Measurements from ENCODE around the gene GTF3C5.
"Not testable (repeated sequence)": the region's sequence is repeated elsewhere in the genome, so short reads cannot be mapped to it uniquely, and the experiment has no call there.

Gene GTF3C5

GRCh38 chr9:133056533-133056932, 25.7 kb downstream of the GTF3C5 start:
- DNase-seq: no peak

DNA sequence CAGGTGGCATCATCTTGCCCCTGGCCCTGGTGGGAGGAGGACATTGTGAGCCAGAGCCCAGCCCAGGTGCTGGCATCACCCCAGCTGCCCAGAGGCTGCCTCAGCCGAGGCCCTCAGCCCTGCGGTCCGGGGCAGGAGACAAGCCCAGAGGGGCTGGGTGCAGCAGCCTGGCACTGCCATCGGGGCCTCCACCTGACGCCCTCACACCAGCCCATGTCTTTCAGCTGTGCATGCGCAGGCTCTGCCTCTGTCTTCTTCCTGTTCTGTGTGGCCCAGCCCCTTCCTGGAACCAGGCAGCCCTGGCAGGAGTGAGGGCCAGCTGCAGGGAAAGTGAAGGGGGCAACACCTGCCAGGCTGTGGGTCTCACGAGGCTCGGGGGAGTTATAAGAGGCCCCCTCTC, 26.2 kb downstream of the GTF3C5 start:
- DNase-seq: no peak

DNA sequence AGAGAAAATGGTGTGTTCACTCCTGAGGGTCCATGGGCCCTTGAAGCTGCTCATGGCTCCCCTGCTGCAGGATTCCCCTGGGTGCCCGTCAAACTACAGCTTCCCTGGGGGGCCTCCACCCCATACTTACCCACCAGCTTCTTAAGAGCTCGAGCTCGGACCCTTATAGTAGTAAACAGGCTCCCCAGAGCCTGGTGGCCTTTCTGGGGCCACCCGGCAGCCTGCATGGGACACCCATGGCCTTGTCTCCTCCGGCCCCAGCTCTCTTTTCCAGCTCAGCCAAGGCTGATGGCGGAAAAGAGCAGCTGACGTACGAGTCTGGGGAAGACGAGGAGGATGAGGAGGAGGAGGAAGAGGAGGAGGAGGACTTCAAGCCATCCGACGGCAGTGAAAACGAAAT, 26.8 kb downstream of the GTF3C5 start:
- no peak for DNase-seq

- no peak for DNase-seq
These were observed 27.3 kb downstream of the GTF3C5 start for GRCh38 chr9:133058071-133058470.

GRCh38 chr9:133058550-133059320, 27.9 kb downstream of the GTF3C5 start:
- no peak for DNase-seq

GRCh38 chr9:133059623-133060022, 28.8 kb downstream of the GTF3C5 start:
- no peak for DNase-seq

DNA sequence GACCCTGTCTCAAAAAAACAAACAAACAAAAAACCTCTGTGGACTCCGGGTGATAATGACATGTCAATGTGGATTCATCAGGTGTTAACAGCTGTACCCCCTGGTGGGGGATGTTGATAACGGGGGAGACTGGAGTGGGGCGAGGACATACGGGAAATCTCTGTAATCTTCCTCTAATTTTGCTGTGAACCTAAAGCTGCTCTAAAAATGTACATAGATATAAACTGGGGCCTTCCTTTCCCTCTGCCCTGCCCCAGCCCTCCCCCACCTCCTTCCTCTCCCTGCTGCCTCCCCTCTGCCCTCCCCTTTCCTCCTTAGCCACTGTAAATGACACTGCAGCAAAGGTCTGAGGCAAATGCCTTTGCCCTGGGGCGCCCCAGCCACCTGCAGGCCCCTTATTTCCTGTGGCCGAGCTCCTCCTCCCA, 29.6 kb downstream of the GTF3C5 start:
- DNase-seq: no peak

- not testable (repeated sequence) for DNase-seq
These were observed 30.4 kb downstream of the GTF3C5 start for GRCh38 chr9:133061019-133061763.

DNA sequence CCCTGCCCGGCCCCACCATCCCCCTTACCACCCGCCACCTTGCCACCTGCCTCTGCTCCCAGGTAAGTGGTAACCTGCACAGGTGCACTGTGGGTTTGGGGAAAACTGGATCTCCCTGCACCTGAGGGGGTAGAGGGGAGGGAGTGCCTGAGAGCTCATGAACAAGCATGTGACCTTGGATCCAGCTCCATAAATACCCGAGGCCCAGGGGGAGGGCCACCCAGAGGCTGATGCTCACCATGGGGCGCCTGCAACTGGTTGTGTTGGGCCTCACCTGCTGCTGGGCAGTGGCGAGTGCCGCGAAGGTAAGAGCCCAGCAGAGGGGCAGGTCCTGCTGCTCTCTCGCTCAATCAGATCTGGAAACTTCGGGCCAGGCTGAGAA, 31.0 kb downstream of the GTF3C5 start, which contains the start of gene CEL:
Gene CEL (plus strand): TSS at position 218 of the 382 bp plus-strand sequence. CDS start 22 bp downstream, at position 240.
- not testable (repeated sequence) for DNase-seq

GRCh38 chr9:133062569-133062968, 31.8 kb downstream of the GTF3C5 start:
- not testable (repeated sequence) for DNase-seq

DNA sequence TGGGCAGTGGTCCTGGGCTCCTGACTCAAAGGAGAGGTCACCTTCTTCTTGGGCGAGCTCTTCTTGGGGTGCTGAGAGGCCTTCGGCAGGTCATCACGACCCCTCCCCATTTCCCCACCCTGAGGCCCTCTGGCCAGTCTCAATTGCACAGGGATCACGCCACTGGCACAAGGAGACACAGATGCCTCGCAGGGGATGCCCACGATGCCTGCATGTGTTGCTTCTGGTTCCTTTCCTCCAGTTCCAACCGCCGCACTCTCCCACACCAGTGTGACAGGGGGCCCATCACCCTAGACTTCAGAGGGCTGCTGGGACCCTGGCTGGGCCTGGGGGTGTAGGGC, 32.3 kb downstream of the GTF3C5 start:
- DNase-seq: no peak

DNA sequence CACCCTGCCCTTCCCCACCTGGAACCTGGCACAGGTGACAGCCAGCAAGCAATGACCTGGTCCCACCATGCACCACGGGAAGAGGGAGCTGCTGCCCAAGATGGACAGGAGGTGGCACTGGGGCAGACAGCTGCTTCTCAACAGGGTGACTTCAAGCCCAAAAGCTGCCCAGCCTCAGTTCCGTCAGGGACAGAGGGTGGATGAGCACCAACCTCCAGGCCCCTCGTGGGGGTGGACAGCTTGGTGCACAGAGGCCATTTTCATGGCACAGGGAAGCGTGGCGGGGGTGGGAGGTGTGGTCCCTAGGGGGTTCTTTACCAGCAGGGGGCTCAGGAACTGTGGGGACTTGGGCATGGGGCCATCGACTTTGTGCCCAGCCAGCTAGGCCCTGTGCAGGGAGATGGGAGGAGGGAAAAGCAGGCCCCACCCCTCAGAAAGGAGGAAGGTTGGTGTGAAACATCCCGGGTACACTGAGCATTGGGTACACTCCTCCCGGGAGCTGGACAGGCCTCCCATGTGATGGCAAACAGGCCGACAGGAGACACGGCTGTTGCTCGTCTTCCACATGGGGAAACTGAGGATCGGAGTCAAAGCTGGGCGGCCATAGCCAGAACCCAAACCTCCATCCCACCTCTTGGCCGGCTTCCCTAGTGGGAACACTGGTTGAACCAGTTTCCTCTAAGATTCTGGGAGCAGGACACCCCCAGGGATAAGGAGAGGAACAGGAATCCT, 32.9 kb downstream of the GTF3C5 start:
- DNase-seq: no peak

GRCh38 chr9:133064241-133065069, 33.7 kb downstream of the GTF3C5 start:
- no peak for DNase-seq

DNA sequence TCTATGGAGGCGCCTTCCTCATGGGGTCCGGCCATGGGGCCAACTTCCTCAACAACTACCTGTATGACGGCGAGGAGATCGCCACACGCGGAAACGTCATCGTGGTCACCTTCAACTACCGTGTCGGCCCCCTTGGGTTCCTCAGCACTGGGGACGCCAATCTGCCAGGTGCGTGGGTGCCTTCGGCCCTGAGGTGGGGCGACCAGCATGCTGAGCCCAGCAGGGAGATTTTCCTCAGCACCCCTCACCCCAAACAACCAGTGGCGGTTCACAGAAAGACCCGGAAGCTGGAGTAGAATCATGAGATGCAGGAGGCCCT, 34.2 kb downstream of the GTF3C5 start:
- DNase-seq: no peak

DNA sequence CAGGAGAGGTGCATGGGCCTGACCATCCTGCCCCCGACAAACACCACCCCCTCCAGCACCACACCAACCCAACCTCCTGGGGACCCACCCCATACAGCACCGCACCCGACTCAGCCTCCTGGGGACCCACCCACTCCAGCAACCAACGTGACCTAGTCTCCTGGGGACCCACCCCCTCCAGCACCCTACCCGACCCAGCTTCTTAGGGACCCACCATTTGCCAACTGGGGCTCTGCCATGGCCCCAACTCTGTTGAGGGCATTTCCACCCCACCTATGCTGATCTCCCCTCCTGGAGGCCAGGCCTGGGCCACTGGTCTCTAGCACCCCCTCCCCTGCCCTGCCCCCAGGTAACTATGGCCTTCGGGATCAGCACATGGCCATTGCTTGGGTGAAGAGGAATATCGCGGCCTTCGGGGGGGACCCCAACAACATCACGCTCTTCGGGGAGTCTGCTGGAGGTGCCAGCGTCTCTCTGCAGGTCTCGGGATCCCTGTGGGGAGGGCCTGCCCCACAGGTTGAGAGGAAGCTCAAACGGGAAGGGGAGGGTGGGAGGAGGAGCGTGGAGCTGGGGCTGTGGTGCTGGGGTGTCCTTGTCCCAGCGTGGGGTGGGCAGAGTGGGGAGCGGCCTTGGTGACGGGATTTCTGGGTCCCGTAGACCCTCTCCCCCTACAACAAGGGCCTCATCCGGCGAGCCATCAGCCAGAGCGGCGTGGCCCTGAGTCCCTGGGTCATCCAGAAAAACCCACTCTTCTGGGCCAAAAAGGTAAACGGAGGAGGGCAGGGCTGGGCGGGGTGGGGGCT, 35.6 kb downstream of the GTF3C5 start:
- no peak for DNase-seq

GRCh38 chr9:133067006-133067405, 36.2 kb downstream of the GTF3C5 start:
- no peak for DNase-seq

GRCh38 chr9:133067813-133068212, 37.0 kb downstream of the GTF3C5 start:
- DNase-seq: no peak

- not testable (repeated sequence) for DNase-seq
These were observed 37.6 kb downstream of the GTF3C5 start for GRCh38 chr9:133068431-133068830.

- not testable (repeated sequence) for DNase-seq
These were observed 39.7 kb downstream of the GTF3C5 start for GRCh38 chr9:133070500-133070961.

DNA sequence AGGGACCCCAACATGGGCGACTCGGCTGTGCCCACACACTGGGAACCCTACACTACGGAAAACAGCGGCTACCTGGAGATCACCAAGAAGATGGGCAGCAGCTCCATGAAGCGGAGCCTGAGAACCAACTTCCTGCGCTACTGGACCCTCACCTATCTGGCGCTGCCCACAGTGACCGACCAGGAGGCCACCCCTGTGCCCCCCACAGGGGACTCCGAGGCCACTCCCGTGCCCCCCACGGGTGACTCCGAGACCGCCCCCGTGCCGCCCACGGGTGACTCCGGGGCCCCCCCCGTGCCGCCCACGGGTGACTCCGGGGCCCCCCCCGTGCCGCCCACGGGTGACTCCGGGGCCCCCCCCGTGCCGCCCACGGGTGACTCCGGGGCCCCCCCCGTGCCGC, 40.2 kb downstream of the GTF3C5 start:
- not testable (repeated sequence) for DNase-seq

DNA sequence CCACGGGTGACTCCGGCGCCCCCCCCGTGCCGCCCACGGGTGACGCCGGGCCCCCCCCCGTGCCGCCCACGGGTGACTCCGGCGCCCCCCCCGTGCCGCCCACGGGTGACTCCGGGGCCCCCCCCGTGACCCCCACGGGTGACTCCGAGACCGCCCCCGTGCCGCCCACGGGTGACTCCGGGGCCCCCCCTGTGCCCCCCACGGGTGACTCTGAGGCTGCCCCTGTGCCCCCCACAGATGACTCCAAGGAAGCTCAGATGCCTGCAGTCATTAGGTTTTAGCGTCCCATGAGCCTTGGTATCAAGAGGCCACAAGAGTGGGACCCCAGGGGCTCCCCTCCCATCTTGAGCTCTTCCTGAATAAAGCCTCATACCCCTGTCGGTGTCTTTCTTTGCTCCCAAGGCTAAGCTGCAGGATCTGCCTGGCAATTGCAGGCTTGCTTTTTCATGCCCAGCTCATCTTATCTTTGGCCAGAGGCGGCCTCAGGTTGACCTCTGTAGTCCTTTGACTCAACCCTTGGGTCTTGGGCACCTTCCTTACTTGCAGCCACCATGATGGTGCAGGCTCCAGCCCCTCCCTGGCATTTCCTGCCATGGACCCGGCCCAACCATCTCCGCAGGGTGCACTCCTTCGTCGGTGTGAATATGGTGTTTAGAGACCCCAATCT, 40.8 kb downstream of the GTF3C5 start:
- no peak for DNase-seq

All from 8988T (cell line).